ENCODE results near the gene ZSCAN10.

ZSCAN10 gene

GRCh38 chr16:3060339-3061127 is 38.6 kb downstream of the ZSCAN10 start:
- DNase-seq (ENCODE audit: low read depth in 2 of 2): no peak

DNA sequence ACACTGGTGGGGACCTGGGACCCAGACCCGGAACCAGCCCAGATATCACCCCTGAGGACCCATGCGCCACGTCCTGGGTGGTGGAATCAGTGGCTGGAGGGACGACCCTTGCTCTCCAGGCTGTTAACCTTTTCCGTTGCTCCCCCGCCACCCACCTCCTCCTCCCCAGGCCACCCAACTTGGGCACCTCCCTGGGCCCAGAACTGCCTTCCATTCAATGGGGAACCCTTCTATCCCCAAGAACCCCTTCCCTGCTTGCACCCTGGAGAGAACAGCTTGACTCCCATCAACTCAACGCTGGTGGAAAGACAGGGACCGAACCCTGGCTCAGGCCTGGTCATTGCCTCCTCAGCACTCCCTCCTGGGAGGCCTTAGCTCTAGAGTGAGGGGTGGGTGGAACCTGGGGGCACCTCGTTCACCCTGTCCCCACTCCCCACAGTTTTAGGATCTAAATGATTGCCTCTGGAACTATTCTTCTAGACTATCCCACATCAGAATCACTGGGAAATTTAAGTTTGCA is 39.3 kb downstream of the ZSCAN10 start:
- TF ChIP-seq, protein P1, sequence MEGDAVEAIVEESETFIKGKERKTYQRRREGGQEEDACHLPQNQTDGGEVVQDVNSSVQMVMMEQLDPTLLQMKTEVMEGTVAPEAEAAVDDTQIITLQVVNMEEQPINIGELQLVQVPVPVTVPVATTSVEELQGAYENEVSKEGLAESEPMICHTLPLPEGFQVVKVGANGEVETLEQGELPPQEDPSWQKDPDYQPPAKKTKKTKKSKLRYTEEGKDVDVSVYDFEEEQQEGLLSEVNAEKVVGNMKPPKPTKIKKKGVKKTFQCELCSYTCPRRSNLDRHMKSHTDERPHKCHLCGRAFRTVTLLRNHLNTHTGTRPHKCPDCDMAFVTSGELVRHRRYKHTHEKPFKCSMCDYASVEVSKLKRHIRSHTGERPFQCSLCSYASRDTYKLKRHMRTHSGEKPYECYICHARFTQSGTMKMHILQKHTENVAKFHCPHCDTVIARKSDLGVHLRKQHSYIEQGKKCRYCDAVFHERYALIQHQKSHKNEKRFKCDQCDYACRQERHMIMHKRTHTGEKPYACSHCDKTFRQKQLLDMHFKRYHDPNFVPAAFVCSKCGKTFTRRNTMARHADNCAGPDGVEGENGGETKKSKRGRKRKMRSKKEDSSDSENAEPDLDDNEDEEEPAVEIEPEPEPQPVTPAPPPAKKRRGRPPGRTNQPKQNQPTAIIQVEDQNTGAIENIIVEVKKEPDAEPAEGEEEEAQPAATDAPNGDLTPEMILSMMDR (IDR thresholded peaks at IDR 0.05; ENCODE audit: low read depth, low read length): no peak
- peak overlapping the region; percentile 25 to 82 for H3K4me3 ChIP-seq (replicated peaks in 1 of 2; ENCODE audit: low read depth in 2 of 2, low read length in 2 of 2)
- no peak for DNase-seq (ENCODE audit: low read depth in 2 of 2)

More at GRCh38 chr16:3060339-3061127, 38.6 kb downstream of the ZSCAN10 start:
- H3K4me3 ChIP-seq (replicated peaks in 1 of 2; ENCODE audit: low read depth in 2 of 2, low read length in 2 of 2): no peak overlapping the region
- TF ChIP-seq, protein P1 (IDR thresholded peaks at IDR 0.05; ENCODE audit: low read depth, low read length): no peak

DNA sequence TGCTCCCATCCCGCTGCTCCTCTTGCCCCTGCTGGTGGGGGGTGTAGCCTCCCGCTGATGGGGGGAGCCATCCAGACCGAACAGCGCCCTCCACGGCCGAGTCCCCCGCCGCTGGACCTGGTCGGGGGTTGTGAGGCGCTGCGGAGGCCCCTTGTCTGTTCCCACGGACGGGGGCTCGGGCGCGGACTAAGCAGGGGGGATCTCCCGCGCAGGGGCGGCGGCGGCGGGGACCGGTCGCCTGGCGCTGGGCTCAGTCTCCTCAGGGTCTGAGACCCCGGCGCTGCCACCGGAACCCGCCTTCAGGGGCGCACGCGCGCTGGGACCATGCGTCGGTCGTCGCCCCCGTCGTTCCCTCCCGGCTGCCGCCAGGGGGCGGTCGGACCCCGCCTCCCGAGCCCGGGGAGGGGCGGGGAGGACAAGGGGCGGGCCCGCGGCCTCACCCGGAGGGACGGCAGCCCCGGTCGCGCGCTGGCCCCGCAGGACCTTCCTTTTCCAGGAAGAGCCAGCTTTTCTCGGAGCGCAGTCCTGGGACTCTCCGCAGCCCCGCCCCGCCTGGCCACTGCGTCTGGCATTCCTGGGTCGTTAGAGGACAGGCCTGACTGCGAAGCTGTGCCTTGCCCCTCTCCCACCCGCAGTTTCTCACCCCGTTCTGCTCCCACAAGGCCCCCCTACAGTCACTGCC is 39.9 kb downstream of the ZSCAN10 start:
- peak overlapping the region; percentile 82 to 96 for H3K4me3 ChIP-seq (replicated peaks in 1 of 2; ENCODE audit: low read depth in 2 of 2, low read length in 2 of 2)
- TF ChIP-seq, protein P1 (IDR thresholded peaks at IDR 0.05; ENCODE audit: low read depth, low read length): peak; percentile 46
- peak; percentile 84 to 92 for DNase-seq (ENCODE audit: low read depth in 2 of 2)

GRCh38 chr16:3058139-3059030 is 40.7 kb downstream of the ZSCAN10 start:
- TF ChIP-seq, protein P1 (IDR thresholded peaks at IDR 0.05; ENCODE audit: low read depth, low read length): no peak
- H3K4me3 ChIP-seq (replicated peaks in 1 of 2; ENCODE audit: low read depth in 2 of 2, low read length in 2 of 2): peak overlapping the region; percentile 82 to 96

GRCh38 chr16:3057181-3058138 is 41.6 kb downstream of the ZSCAN10 start:
- DNase-seq (ENCODE audit: low read depth in 2 of 2): no peak
- H3K4me3 ChIP-seq (replicated peaks in 1 of 2; ENCODE audit: low read depth in 2 of 2, low read length in 2 of 2): peak overlapping the region; percentile 8 to 82
- TF ChIP-seq, protein P1 (IDR thresholded peaks at IDR 0.05; ENCODE audit: low read depth, low read length): no peak

More at GRCh38 chr16:3058139-3059030, 40.7 kb downstream of the ZSCAN10 start:
- peak; percentile 39 to 43 for DNase-seq (ENCODE audit: low read depth in 2 of 2)
